Endometrium (tissue), 2 donors: ENCODE measurements around the gene APC2.
"Not testable (repeated sequence)": the region's sequence is repeated elsewhere in the genome, so short reads cannot be mapped to it uniquely, and the experiment has no call there.

ENCODE experiments used
- FAIRE-seq: peaks from 2 replicates; lab custom pipeline; 2012; peaks lifted over from hg19 to GRCh38; lab: Jason Lieb, UNC
- donor health status: control.
- donor health status: control.

APC2 gene

GRCh38 chr19:1495799-1496713 lies 46.1 kb downstream of the APC2 start:
- FAIRE-seq: no peak

DNA sequence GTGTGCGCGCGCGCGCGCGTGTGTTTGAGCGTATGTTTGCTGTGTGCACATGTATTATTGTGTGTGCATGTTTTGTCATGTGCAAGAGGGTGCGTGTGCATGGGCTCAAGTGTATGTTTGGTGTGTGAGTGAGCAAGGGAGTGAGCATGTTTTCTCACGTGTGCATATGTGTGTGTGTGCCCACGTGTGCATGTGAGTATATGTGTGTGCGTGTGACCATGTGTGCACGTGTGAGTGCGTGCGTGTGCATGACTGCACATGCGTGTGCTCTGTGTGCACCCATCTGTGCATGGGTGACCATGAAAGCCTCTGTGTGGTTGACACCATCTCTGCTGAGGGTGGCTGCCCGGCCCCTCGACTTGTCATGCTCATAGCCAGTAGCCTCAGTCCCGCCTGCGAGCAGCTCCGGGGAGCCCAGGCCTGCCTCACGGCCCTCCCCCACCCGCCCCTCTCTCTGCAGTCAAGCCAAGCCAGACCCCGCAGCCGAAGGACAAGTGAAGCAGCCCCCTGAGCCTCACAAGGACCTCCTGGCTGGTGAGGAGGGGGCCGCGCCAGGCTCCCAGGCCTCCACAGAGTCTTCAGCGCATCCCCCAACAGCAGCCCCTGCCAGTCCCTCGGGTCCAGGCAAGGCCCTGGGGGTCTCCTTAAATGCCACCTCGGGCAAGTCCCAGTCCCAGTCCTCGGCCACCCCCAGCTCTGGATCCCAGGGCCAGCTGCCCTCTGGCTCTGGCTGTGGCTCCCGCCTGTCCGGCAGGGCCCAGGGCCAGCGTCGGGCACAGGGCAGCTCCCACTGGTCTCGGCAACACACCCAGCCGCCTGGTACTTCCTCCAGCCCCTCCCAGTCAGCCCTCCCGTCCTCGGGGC lies 47.0 kb downstream of the APC2 start:
- no peak for FAIRE-seq

GRCh38 chr19:1497578-1498235 lies 47.8 kb downstream of the APC2 start:
- FAIRE-seq: no peak

DNA sequence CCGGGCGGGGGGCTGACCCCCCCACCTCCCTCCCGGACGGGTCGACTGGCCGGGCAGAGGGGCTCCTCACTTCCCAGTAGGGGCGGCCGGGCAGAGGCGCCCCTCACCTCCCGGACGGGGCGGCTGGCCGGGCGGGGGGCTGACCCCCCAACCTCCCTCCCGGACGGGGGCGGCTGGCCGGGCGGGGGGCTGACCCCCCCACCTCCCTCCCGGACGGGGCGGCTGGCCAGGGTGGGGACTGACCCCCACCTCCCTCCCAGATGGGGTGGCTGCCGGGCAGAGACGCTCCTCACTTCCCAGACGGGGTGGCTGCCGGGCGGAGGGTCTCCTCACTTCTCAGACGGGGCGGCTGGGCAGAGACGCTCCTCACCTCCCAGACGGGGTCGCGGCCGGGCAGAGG lies 49.3 kb downstream of the APC2 start:
- FAIRE-seq: not testable (repeated sequence)

DNA sequence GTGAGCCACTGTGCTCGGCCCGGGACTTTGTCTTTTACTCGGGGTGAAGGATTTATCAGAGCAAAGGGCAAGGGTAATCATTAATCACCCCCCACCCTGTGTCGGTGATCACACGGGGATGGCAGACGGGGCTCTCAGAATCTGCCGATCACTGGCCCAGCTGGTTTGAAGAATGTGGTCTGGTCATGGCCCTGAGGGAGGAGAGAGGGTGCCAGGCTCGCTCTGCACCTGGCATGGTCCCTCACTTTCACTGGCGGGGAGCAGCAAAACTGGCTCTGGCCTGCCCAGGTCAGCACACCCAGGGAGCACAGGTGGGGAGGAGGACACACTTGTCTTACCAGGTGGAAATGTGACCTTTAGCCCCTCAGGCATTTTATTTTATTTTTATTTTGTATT lies 51.3 kb downstream of the APC2 start:
- FAIRE-seq: no peak

- no peak for FAIRE-seq
Observed at GRCh38 chr19:1502433-1503088, 52.6 kb downstream of the APC2 start.

- no peak for FAIRE-seq
Observed at GRCh38 chr19:1503089-1503924, 53.4 kb downstream of the APC2 start.

DNA sequence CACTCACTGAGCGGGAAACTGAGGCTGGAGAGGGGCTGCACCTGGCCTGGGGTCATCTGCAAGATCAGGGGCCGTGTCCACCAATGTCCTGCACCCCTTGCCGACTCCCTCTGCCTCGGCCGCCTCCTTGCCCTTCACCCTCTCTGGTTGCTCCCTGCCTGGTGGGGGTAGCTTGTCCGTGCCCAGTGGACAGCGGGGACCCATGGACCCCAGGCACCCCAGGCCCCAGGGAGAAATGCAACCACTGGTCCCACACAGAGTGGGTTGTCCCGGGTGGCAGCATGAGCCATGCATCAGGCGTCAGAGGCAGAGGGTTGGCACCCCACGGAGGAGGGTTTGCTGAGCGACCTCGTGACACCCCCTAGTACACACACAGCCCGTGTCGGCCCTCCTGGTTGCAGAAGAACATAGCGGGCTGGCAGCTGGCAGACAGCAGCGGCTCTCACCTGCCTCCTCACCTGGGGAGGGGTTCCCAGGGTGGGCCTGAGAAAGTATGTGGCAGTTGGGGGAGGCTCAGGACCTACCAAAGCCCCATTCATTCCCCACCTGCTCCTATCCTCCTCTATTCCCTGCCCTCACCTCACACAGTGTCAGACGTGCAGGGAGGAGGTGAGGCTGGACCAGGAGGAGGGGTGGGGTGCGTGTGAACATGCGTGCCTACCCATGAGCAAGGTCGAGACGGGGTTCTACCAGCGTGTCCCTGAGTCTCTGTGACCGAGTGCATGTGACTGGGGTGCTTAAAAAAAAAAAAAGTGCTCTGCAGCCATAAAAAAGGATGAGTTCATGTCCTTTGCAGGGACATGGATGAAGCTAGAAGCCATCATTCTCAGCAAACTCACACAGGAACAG lies 54.2 kb downstream of the APC2 start:
- FAIRE-seq: no peak

DNA sequence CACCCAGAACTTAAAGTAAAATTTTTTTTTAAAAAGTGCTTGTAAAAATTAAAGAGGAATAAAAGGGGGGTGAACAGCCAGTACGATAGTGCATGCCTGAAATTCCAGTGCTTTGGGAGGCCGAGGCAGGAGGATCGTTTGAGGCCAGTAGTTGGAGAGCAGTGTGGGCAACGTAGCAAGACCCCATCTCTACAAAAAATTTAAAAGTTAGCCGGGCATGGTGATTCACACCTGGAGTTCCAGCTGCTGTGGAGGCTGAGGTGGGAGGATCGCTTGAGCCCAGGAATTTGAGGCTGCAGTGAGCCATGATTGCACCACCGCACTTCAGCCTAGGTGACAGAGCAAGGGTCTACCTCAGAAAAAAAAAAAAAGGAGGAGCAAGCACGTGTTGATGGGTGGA lies 55.1 kb downstream of the APC2 start:
- FAIRE-seq: no peak

DNA sequence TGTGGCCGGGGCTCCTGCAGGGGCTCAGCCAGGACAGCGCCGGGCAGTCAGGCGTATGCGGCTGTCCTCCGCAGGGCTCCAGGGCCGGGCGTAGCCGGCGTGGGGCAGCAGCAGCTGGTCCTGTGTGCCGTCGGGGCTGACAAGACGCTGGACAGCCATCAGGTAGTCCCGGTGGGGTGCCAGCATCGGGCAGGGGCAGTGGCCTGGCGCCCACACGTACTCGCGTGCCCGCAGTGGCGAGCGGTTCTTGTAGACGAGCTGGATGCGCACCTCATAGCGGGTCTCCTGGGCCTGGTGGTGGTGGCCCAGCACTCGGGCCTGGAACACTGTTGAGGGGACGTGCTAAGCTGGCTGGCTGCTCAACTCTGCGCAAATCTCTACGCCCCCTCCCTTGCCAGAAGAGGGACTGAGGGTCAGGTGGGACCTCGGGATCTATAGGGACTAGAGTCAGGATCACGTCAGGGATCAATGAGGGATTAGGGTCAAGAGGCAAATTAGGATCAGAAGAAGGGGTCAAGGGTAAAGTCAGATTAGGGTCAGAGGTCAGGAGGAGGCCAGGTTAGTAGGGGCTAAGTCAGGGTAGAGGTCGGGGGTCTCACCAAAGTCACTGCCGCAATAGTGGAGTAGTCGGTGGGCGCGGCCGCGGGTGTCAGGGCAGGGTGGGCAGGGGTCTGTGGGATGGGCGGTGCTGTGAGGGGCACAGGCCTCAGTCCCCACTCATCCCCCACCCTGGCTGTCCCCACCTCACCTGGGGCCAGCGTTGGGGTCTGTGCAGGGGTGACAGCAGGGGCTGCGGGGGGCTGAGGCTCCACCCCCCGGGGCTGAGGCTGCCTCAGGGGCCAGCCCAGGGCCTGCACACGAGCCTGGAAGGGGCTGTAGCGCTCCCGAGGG lies 56.3 kb downstream of the APC2 start:
- FAIRE-seq: no peak

GRCh38 chr19:1507192-1507660 lies 57.3 kb downstream of the APC2 start:
- FAIRE-seq: no peak

GRCh38 chr19:1507763-1508506 lies 58.0 kb downstream of the APC2 start:
- peak; percentile 85 for FAIRE-seq

- no peak for FAIRE-seq
Observed at GRCh38 chr19:1508507-1508856, 58.6 kb downstream of the APC2 start.

DNA sequence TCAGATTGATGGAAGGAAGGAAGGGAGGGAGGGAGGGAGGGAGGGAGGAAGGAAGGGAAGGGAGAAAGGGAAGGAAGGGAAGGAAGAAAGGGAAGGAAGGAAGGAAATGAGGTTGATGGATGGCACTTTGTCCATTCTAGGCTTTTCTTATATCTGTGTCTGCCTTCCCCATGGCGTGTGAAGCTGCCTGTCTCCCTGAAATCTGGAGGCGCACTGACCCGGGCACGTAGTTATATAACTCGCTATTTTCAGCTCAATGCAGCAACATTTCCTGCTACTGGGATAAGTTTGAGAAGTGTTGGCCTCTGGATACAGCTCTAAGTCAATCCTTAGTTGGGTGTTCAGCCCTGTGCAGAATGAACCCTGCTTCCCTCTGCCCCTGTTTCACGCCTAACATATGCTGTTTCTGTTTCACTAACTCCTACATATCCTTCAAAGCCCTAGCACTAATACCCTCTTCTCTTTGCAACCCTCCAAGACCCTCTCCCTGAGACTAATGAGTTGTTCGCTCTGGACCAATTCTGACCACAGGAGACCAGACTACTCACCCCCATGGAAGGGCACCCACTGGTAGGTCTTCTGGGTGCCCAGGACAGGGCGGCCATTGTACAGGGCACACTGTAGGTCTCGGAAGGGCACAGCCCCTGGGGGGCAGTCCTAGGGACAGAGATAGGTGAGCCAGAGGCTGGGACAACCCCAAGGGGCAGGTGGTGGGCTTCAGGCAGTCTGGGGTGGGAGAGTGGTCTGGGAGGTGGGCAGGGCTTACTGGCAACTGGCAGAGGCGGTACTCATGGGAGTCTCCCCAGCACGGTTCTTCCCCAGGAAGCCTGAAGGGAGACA lies 59.9 kb downstream of the APC2 start:
- FAIRE-seq: no peak

- FAIRE-seq: no peak
Observed at GRCh38 chr19:1510442-1510806, 60.5 kb downstream of the APC2 start.

GRCh38 chr19:1510807-1511206 lies 60.9 kb downstream of the APC2 start:
- no peak for FAIRE-seq
